ENCODE measurements around the gene PPL. TPM values are rescaled to one million over a fixed set of nuclear protein-coding genes. Genes with fewer than 3 reads are reported as not detected.
A peak's percentile ranks its signal among the peaks of the same experiment; 100 is the strongest.
"Not testable (repeated sequence)": the region's sequence is repeated elsewhere in the genome, so short reads cannot be mapped to it uniquely, and the experiment has no call there.

Gene PPL
- total and polyA plus RNA-seq, 4 donors, result 19.9 to 89.0 (median 52.8) TPM

- Histone ChIP-seq H3K36me3 (ENCODE audit: control insufficient read depth in 4 of 4, insufficient read depth in 4 of 4, low read length in 4 of 4) (no peaks in the 10 kb centered on the region), H3K27me3 (ENCODE audit: control insufficient read depth in 3 of 3, insufficient read depth in 3 of 3, low read length in 2 of 3) (no peaks in the 10 kb centered on the region), H3K4me3 (no peak overlapping the region), H3K4me1 (ENCODE audit: control insufficient read depth in 5 of 5, insufficient read depth in 5 of 5, low read length in 5 of 5) (peaks cover 0 to 2% (median 0%) of the 10 kb centered on the region in 5 donors), H3K9me3 (ENCODE audit: control insufficient read depth in 4 of 4, insufficient read depth in 3 of 4, low read length in 3 of 4) (peaks cover 0 to 6% (median 0%) of the 10 kb centered on the region in 4 donors), H3K27ac (ENCODE audit: low read depth in 1 of 2, low read length in 1 of 2) (peak overlapping the region in 1 of 2 donors; percentile 7), H3K9ac (ENCODE audit: insufficient read depth in 1 of 2, low read length in 2 of 2) (no peak overlapping the region)
- no peak for DNase-seq
- ATAC-seq (ENCODE audit: insufficient read depth, low FRiP score), result no peak
- WGBS, 2 donors, result 26 to 51% methylated on average over 8 of the region's 8 CpGs
- TF ChIP-seq CTCF (IDR thresholded peaks at IDR 0.05; ENCODE audit: control extremely low read depth, extremely low read depth), result no peak
Observed at GRCh38 chr16:4972938-4973587, 36.1 kb upstream of the PPL start.

GRCh38 chr16:4970010-4970409, 33.1 kb upstream of the PPL start:
- no peak overlapping the region for H3K9ac ChIP-seq (ENCODE audit: insufficient read depth in 1 of 2, low read length in 2 of 2)
- 54 to 65% methylated on average over 3 of the region's 3 CpGs for WGBS, 2 donors
- H3K4me3 ChIP-seq, result no peak overlapping the region
- no peak overlapping the region for H3K27ac ChIP-seq (ENCODE audit: low read depth in 1 of 2, low read length in 1 of 2)
- TF ChIP-seq CTCF (IDR thresholded peaks at IDR 0.05; ENCODE audit: control extremely low read depth, extremely low read depth), result no peak
- no peaks in the 10 kb centered on the region for H3K36me3 ChIP-seq (ENCODE audit: control insufficient read depth in 4 of 4, insufficient read depth in 4 of 4, low read length in 4 of 4)
- H3K9me3 ChIP-seq (ENCODE audit: control insufficient read depth in 4 of 4, insufficient read depth in 3 of 4, low read length in 3 of 4), result peaks cover 0 to 2% (median 0%) of the 10 kb centered on the region in 4 donors
- H3K4me1 ChIP-seq (ENCODE audit: control insufficient read depth in 5 of 5, insufficient read depth in 5 of 5, low read length in 5 of 5), result peaks cover 0 to 2% (median 0%) of the 10 kb centered on the region in 5 donors
- ATAC-seq (ENCODE audit: insufficient read depth, low FRiP score) (no peak), DNase-seq (no peak)
- no peaks in the 10 kb centered on the region for H3K27me3 ChIP-seq (ENCODE audit: control insufficient read depth in 3 of 3, insufficient read depth in 3 of 3, low read length in 2 of 3)

- 73 to 83% methylated on average over 13 of the region's 13 CpGs for WGBS, 2 donors
- Histone ChIP-seq H3K9ac (ENCODE audit: insufficient read depth in 1 of 2, low read length in 2 of 2) (no peak overlapping the region), H3K9me3 (ENCODE audit: control insufficient read depth in 4 of 4, insufficient read depth in 3 of 4, low read length in 3 of 4) (peaks cover 0 to 2% (median 0%) of the 10 kb centered on the region in 4 donors), H3K36me3 (ENCODE audit: control insufficient read depth in 4 of 4, insufficient read depth in 4 of 4, low read length in 4 of 4) (no peaks in the 10 kb centered on the region), H3K27me3 (ENCODE audit: control insufficient read depth in 3 of 3, insufficient read depth in 3 of 3, low read length in 2 of 3) (no peaks in the 10 kb centered on the region), H3K27ac (ENCODE audit: low read depth in 1 of 2, low read length in 1 of 2) (no peak overlapping the region), H3K4me1 (ENCODE audit: control insufficient read depth in 5 of 5, insufficient read depth in 5 of 5, low read length in 5 of 5) (peaks cover 0 to 2% (median 0%) of the 10 kb centered on the region in 5 donors), H3K4me3 (no peak overlapping the region)
- DNase-seq, result no peak
- ATAC-seq (ENCODE audit: insufficient read depth, low FRiP score), result no peak
- no peak for TF ChIP-seq CTCF (IDR thresholded peaks at IDR 0.05; ENCODE audit: control extremely low read depth, extremely low read depth)
Observed at GRCh38 chr16:4968879-4969483, 32.0 kb upstream of the PPL start.

GRCh38 chr16:4968278-4968677, 31.3 kb upstream of the PPL start:
- not testable (repeated sequence) for DNase-seq; H3K4me1 ChIP-seq (ENCODE audit: control insufficient read depth in 5 of 5, insufficient read depth in 5 of 5, low read length in 5 of 5); ATAC-seq (ENCODE audit: insufficient read depth, low FRiP score); H3K9ac ChIP-seq (ENCODE audit: insufficient read depth in 1 of 2, low read length in 2 of 2); H3K4me3 ChIP-seq; H3K9me3 ChIP-seq (ENCODE audit: control insufficient read depth in 4 of 4, insufficient read depth in 3 of 4, low read length in 3 of 4); H3K36me3 ChIP-seq (ENCODE audit: control insufficient read depth in 4 of 4, insufficient read depth in 4 of 4, low read length in 4 of 4); H3K27ac ChIP-seq (ENCODE audit: low read depth in 1 of 2, low read length in 1 of 2); H3K27me3 ChIP-seq (ENCODE audit: control insufficient read depth in 3 of 3, insufficient read depth in 3 of 3, low read length in 2 of 3)
- WGBS, 2 donors, result 84 to 94% methylated on average over 12 of the region's 12 CpGs
